HG03060 (cell line): ENCODE data around the gene SPDYC.

Experiments used
- ATAC-seq: cut with Tn5 transposase; IDR thresholded peaks from one replicate; pipeline ENCODE4 v1.9.1; 2021; ENCODE audit warnings: low read depth, moderate number of reproducible peaks; ENCODE audit not compliant: unreplicated experiment

The SPDYC gene, protein sequence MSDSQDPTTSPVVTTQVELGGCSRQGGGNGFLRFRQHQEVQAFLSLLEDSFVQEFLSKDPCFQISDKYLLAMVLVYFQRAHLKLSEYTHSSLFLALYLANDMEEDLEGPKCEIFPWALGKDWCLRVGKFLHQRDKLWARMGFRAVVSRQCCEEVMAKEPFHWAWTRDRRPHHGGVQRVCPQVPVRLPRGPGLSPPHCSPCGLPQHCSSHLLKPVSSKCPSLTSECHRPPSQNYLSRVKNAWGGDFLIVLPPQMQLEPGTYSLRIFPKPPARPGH

DNA sequence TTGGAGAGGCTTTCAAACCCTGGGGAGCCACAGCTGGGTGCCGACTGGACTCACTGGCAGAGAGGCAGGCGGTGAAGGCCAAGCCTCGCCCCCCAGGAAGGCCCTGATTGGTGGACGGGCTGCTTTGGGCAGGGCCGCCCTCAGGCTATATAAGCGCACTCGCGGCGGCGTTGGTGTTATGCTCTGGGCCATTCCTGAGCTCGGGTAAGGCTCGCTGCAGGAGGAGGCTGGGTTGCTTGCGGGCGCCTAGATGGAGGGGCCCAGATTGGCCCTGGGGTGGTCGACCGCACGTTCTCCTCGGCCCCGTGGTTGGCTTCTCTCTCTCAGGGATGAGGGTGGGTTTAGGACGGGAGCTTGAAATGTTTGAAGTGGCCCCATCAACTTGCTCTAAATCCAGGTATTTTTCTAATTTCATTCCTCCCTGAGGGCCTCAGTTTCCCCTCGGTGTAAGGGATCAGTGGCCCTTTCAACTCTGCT is at the start of gene SPDYC:
TSS of gene SPDYC (plus strand) at position 176 of the 477 bp plus-strand sequence. CDS start 1,125 bp downstream, outside the sequence.
- no peak for ATAC-seq

DNA sequence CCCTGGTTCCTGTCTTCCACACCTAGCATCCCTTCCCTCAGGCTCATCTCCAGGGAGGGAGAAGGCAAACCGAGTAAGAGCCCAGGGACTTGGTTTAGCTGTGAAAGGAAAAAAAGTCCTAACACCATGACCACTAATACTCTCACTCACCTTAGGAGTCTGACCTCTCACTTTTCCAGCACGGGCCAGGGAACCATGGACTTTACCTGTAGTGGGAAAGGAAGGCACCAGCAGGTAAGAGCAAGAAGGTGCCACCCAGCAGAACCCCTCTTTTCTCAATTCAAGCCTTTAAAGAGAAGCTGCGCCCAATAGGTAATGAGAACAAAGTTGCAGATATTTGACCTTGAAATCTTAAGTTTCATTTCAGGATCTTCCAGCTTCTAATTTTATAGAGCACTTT is 49.2 kb upstream of the SPDYC start:
- no peak for ATAC-seq

DNA sequence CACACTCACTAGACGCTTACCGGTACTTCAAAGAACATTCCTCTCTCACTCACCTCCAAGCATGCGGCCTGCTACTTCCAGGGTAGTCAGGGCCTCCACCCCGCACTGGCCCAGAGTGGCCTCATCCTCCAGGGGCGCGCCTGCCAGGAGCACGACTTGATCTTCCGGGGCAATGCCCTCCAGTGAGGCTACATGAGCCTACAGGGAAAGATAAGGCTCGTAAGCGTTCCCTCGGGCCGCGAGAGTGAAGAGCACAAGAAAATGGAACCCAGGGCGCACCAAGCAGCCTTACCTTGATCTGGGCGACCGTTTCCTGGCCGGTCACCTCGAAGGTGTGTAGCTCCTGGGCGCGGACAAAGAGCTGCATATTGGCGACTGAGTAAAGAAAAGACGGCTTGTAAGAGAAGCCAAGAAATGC is 48.6 kb upstream of the SPDYC start:
- ATAC-seq = no peak

DNA sequence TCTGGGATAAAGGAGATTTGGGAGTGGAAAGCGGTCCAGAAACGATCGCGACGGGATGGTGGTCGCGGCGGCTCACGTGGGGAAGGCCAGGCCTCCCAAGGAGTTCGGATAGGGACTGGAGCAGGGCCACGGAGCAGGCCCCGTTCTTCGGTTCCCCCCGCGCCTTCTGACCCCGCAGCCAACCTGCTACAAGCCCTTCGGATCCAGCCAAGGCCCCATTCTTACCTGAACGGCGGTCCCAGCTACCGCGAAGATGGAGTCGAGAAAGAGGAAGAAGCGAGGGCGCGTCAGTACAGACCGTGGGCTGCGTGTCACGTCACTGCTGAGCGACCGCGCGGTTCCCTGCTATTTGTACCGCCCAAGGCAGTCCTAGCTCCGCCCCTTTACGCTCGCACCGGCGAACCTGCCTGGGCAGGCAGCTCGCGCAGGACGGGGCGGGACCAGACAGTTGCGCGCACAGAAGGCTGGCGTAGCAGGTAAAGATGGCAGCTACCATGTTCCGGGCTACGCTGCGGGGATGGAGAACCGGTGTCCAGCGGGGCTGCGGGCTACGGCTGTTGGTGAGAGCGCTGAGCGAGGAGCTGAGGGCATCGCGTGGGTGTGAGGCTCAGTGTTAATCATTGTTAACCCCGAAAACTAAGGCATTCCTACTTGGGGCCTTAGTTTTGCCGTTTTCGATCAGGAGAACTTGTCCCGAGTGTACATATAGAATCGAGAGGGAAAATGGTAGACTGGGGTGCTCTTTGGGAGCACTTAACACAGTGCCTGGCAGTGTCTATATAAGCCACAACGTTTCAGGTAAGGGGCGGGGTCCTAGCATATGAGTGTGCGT is 48.0 kb upstream of the SPDYC start, which contains the start of the genes FAU and MRPL49:
TSS of gene FAU (minus strand) at position 270 of the 832 bp plus-strand sequence. CDS start 321 bp downstream, outside the sequence.
TSS of gene MRPL49 (plus strand) at position 457 of the 832 bp plus-strand sequence. CDS start at position 483, 26 bp downstream.
- peak; percentile 44 for ATAC-seq

DNA sequence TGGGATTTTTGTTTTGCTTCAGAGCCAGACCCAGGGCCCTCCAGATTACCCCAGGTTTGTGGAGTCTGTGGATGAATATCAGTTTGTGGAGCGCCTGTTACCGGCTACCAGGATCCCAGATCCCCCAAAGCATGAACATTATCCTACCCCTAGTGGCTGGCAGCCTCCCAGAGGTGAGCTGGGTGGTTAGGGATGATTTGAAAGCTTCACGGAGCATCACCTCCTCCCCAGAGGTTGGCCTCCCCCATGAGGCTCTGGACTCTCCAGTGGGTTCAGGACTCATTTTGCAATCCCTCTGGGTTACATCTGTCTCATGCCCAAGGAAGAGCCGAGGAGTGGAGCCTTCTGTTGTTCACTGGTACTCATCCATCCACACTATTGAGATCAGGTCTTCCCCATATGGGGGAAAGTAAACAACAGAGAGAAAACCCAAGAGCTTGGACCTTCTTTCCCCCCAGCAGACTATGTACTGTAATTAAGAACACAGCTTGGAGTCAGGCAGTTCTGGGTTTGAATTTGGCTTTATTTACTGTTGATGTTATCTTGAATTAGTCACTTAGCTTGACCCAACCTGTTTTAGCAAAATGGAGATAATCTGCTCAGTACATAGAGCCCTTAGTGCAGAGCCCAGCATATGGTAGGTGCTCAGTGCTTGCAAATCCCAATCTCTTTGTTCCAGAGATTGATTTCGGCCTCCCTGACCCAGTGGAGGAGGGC is 45.4 kb upstream of the SPDYC start:
- no peak for ATAC-seq

DNA sequence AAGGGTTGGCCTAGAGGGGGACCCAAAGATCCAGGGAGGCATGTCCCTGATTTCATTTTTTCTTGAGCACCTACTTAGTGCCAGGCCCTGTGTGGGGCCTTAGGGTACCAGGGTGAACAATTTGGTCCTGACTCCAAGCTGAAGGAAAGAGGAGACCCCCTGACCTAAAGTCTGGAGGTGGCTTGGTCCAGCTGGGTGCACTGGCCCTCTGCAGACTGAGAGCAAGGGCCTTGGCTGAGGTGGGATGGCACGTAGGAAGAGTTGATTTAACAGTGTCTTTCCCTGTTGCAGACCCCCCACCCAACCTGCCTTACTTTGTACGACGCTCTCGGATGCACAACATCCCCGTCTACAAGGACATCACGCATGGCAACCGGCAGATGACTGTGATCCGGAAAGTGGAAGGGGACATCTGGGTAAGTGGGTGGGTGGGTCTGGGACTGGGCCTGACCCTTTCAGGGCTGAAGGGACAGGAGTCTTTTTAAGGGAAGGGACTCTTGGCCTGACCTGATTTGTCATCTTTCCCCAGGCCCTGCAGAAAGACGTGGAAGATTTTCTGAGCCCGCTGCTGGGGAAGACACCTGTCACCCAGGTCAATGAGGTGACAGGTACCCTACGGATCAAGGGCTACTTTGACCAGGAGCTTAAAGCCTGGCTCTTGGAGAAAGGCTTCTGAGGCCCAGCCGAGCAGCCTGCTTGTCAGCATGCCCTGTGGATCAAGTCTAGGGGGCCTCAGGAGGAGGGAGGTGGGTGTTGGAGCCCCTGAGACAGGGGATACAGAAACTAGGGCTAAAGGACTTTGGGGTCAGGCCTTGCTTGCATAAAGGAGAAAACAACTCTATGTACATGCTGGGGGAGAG is 44.6 kb upstream of the SPDYC start:
- no peak for ATAC-seq

DNA sequence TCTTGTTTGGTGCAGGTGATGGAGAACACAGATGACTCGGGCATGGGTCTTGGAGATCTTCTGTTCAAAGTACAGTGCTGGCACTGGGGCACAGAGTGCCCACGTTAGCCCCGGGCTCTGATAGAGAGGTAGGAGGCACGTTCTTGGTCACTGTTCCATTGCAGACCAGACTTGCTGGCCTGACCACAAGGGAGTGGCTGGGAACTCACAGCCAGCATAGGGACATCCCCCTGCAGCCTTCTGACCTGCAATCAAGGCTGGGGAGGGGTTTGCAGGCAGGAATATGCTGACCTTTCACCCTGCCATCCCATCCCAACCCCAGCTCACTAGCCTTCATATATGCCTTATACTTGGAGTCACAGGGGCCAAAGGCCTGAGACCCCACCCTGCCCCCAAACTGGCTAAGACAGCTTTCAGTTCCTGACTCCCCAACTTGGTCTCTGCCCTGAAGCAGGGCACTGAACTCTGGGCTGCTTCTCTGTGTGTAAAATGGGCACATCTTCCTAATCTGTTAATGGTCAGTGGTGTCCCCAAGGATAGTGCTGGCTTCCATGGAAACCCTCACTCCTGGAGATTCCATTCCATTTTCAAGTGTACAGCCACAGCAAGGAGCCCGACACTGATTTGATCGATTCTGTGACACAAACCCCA is 43.3 kb upstream of the SPDYC start:
- no peak for ATAC-seq

DNA sequence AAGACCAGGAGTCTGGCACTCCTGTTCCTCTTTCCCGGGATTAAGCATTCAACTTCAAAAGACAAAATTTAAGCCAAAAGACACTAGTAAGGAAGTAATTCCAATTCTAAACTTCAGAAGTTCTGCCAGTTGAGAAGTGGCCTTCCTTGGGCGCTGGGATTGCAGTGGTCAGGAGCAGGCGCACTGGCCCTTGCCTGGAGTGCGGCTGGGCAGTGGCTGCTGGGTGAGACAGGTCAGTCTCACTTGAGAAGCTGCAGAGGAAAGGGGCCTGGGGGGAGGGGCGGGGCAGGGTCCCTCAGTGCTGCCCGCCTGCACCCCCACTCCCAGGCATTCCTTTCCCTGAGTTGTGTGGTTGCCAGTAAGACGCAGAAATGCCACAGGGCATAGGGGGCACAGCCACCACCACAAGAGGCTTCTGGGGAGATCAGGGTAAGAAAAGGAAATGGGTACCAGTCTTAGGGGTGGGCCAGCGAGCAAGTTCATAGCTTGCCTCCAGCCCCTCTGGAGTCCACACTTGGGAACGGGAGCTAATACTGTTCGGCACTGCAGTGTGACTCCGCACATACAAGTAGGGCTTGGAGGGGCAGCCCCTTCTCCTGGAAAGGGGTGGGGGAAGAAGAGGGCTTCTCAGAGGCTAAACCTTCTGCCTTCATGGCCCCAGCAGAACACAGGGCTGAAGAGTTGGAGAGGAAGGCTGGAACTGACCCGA is 42.4 kb upstream of the SPDYC start:
- ATAC-seq = no peak

DNA sequence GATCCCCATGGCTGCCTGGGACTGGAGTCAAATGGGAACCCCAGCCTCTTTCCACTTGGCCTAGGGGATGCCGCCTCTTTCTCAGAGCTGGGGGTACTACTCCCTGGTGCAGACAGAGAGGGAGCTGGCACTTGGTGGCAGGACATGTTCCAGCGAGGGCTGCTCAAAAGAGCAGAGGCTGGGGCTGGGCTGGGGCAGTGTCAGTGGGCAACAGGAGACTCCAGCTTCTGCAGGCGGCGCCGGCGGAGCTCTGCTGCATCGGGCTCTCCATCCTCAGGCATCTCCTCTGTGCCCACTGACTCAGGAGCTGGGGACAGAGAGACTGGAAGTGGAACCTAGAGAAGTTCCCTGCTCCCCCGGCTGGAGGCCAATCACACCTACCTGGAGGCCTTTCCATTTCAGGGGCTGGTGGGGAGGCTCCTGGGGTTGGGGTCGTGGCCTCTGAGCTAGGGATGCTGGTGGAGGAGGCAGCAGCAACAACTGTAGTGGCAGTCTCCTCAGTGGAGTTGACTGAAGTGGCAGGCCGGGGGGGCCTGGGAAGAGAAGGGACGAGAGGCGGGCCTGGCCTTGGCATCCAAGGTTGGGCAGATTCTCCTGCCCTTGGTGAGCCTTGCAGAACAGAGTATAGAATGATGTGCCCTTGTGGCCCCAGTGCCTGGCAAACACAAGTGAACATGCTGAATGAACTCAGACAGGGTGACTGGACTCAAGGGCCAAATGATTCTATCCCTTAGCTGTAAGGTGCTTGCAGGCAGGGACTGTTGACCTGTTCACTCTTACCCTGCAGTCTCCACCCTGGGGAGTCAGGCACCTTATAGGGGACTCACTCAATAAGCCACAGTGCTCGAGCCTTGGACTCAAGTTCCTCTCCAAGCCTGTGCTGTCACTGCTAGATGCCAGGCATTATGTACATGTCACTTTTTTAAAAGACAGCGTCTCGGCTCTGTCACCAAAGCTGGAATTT is 41.6 kb upstream of the SPDYC start:
- no peak for ATAC-seq

DNA sequence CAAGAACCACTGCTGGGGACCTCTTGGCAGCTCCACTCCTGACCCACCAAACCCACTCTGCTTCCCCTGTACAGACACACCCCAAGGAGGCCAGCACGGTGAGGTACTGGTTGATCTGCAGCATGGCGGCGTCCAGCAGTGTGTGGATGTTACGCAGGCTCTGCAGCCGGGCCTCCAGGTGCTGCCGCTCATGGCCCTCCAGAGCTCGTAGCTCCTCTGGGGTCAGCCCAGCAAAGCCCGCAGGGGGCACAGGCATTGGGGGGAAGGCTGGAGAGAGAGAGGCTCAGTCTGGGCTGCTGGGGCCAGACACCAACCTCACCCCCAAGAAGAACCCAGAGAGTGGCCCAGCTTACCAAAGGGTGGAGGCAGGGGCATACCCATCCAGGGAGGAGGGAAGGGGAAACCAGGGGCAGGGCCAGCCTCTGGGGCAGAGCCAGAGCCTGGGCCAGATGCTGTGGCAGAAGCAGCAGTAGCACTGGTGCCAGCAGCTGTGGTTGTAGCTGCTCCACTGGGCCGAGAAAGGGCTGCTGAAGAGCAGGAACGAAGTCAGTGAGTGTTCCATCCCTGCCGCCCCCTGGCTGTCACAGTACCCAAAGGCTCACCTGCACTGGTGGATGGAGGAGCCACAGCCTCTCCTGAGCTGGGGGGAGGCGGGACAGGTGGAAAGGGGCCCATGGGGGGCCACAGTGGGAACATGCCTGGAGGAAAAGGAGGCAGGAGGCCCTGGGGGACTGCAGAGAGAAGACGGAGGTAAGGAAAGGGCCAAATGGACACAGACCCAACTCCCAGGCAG is 40.2 kb upstream of the SPDYC start:
- ATAC-seq = no peak

DNA sequence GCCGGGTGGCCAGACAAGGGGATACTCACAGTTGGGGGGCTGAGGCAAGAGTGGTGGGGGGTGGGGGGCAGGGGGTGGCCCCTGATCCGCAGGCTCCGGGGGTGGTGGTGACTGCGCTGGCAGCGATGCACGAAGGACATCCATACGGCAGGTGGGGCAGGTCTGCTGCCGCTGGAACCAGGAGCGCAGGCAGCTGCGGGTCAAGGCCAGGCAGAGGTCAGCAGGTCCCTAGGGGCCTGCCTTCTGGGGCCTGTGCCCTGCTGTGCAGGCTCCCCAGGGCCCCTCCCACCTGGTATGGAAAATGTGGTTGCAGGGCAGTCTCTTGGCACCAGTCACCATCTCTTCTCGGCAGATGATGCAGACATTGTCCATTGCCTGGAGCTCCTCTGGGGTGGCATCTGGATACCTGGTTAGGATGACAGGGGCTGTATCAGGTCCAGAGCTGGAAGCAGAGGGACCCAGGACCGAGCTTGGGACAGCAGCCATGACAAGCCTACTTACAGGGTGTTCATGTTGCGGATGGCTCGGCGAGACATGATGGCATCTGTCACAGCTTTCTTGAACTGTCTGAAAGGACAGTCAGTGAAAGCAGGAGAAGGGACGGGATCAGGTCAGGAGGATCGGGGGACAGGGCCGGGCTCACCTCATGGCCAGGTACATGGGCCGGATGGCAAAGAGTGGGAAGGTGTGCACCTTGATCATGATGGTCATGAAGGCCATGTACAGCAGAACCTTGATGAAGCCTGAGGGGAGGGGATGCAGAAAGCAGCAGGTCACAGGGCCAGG is 39.2 kb upstream of the SPDYC start:
- ATAC-seq = no peak

DNA sequence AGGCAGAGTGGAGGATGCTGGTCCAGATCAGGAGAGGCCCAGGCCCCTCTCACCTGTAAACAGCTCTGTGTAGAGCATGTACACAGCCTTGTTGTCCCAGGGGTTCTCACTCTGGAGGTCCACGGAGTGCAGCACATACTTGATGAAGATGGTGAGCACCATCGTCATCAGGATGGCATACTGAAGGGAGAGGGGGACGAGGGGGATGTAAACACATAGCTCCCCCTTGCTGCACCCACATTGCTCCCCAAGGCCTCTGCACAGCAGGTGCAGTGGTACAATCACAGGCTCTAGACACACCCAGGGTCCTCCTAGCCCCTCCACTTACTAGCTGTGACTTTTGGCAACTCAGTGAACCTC is 38.6 kb upstream of the SPDYC start:
- no peak for ATAC-seq

DNA sequence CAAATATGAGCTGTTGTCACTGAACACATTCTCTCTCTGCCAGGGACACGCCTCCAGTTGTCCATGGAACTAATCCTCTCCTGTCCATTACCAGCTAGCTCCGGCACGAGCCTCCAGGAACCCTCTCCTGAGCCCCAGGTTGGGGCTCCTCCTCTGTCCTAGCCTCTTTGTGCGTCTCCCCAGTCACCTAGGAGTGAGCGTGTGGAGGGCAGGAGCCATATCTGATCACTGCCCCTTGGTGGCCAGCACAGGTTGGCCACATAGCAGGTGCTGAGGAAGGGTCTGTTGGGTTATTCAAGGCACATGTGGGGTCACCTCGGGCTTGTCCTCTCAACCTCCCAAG is 38.2 kb upstream of the SPDYC start:
- no peak for ATAC-seq

DNA sequence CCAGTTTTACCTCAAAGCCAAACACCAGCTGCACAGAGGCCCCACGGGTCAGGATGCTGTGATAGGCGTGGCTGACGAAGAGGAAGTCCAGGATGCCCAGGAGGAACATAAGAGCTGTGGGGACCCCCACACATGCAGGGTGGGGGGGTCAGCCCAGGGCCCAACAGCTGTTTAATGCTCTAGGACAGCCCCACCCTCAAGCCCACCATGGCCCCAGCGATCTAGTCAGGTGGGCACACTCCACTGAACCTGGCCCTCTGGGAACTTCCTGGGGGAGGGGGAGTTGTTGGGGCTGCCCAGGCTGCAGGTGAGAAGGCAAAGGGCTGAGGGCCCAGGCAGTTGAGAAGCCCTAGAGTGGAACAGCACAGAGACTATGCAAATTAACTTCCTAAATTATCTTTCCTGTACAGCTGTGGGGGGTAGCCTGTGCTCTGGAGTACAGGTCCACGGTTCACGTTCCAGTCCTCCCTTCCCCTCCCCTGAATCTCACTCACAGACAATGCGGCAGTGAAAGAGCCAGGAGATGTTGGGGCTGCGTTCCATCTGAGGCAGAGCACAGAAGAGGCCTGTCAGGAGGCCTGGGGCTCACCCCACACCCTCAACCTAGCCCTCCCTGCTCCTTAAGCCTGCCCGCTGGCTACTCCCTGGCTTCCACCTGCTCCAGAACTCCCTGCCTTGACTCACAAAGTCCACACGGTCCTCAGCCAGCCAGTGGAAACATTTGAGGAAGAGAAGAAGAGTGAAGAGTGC is 37.6 kb upstream of the SPDYC start:
- ATAC-seq = no peak

DNA sequence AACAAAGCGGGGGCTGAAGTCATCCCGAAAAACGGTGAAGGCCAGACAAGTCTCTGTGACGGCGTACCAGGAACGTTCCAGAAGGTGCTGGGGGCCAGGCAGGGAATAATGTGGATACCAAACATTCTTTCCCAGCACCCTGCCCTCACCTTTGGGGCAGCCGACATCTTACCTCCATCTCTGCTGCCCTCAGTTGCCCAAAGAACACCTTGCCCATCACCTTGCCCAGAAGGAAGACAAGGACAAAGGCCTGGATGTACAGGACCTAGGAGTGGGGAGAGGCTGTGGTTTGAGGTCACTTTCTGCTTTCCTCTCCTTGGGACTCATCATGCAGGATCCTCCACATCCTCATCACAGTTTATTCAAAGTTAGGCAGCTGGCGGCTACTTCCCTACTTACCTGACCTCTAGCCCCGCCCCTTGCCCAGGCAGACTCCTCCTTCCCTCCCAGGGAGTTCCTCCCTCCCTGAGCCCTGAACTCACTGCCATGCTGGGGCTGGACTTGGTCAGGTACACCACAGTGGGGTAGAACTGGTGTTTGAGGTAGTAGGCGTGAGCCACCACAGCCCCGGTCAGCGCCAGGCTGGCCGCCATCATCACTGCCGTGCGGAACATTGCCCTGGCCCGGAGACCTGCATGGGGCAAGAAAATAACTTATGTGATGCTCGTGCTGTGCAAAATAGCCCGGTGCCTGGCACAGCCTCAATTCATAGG is 36.9 kb upstream of the SPDYC start:
- ATAC-seq = no peak
